ENCODE results near the gene FAHD1.
"Not testable (repeated sequence)": the region's sequence is repeated elsewhere in the genome, so short reads cannot be mapped to it uniquely, and the experiment has no call there.

GRCh38 chr16:1876066-1876465 lies 49.1 kb downstream of the FAHD1 start:
- not testable (repeated sequence) for TF ChIP-seq POLR2AphosphoS5 (IDR thresholded peaks at IDR 0.05); REST (IDR thresholded peaks at IDR 0.05; ENCODE audit: borderline replicate concordance); EZH2 (IDR thresholded peaks at IDR 0.05; ENCODE audit: borderline replicate concordance, insufficient read depth, low read length, poor library complexity, severe bottlenecking); CTCF (IDR thresholded peaks at IDR 0.05; ENCODE audit: poor library complexity, severe bottlenecking); MXI1 (conservative IDR thresholded peaks at IDR 0.05; ENCODE audit: poor library complexity, severe bottlenecking)

Data from neural cell (in vitro differentiated cells).